Neural progenitor cell (in vitro differentiated cells): ENCODE results near the gene MAML3. TPM values are rescaled to one million over a fixed set of nuclear protein-coding genes. Genes with fewer than 3 reads are reported as not detected.

Experiments used
- DNase-seq: peaks from one replicate; pipeline ENCODE4 v3.0.0-alpha.2; 2016; ENCODE audit warnings: low spot score
- H2AFZ ChIP-seq: fragments of 200-600 bp; sonication (generic); replicated peaks from 2 replicates; pipeline ENCODE4 v1.6.1; 2016; ENCODE audit warnings: antibody characterized with exemption
- H3F3A ChIP-seq: fragments of 200-600 bp; sonication (generic); 2 replicates; pipeline ENCODE4 v1.6.1; 2016; ENCODE audit warnings: antibody characterized with exemption, low read depth
- H3K27ac ChIP-seq: fragments of 200-600 bp; sonication (generic); 2 replicates; pipeline ENCODE4 v1.5.1; 2016; ENCODE audit warnings: mild to moderate bottlenecking
- H3K27me3 ChIP-seq: fragments of 200-600 bp; sonication (generic); 2 replicates; pipeline ENCODE4 v1.6.1; 2016; ENCODE audit warnings: mild to moderate bottlenecking, moderate library complexity
- H3K36me3 ChIP-seq: fragments of 200-600 bp; sonication (generic); 2 replicates; pipeline ENCODE4 v1.5.1; 2016
- H3K4me1 ChIP-seq: fragments of 200-600 bp; sonication (generic); 2 replicates; pipeline ENCODE4 v1.6.1; 2016; ENCODE audit warnings: mixed run types
- H3K4me2 ChIP-seq: fragments of 200-600 bp; sonication (generic); 2 replicates; pipeline ENCODE4 v1.6.1; 2016
- H3K4me3 ChIP-seq: fragments of 200-600 bp; sonication (generic); 2 replicates; pipeline ENCODE4 v1.5.1; 2016
- H3K79me2 ChIP-seq: fragments of 200-600 bp; sonication (generic); 2 replicates; pipeline ENCODE4 v1.6.1; 2016; ENCODE audit warnings: low read depth
- H3K9ac ChIP-seq: fragments of 200-600 bp; sonication (generic); 2 replicates; pipeline ENCODE4 v1.6.1; 2016
- H3K9me3 ChIP-seq: fragments of 200-600 bp; sonication (generic); 2 replicates; pipeline ENCODE4 v1.5.1; 2016; ENCODE audit warnings: low read depth
- H4K20me1 ChIP-seq: fragments of 200-600 bp; sonication (generic); 2 replicates; pipeline ENCODE4 v1.6.1; 2016; ENCODE audit warnings: low read depth
- H3K27ac Mint-ChIP-seq: 3 replicates; pipeline ENCODE4 v1.8.0; 2021; ENCODE audit warnings: mixed read lengths
- H3K27me3 Mint-ChIP-seq: 2 replicates; pipeline ENCODE4 v1.8.0; 2022; ENCODE audit warnings: low read depth, mild to moderate bottlenecking, inconsistent platforms, moderate library complexity, mixed read lengths; ENCODE audit not compliant: insufficient read depth
- H3K36me3 Mint-ChIP-seq: 3 replicates; pipeline ENCODE4 v1.8.0; 2021; ENCODE audit warnings: mixed read lengths
- H3K4me1 Mint-ChIP-seq: 3 replicates; pipeline ENCODE4 v1.8.0; 2021; ENCODE audit warnings: mixed read lengths
- H3K4me3 Mint-ChIP-seq: 3 replicates; pipeline ENCODE4 v1.8.0; 2021; ENCODE audit warnings: mild to moderate bottlenecking, moderate library complexity, mixed read lengths
- H3K9me3 Mint-ChIP-seq: 3 replicates; pipeline ENCODE4 v1.8.0; 2020; ENCODE audit warnings: mixed read lengths
- CTCF ChIP-seq: fragments of 200-600 bp; sonication (generic); IDR thresholded peaks from 2 replicates; pipeline ENCODE4 v1.5.1; 2017; ENCODE audit warnings: antibody characterized with exemption, mild to moderate bottlenecking
- EZH2 ChIP-seq: fragments of 200-600 bp; sonication (generic); IDR thresholded peaks from 2 replicates; pipeline ENCODE4 v1.6.1; 2017; ENCODE audit warnings: antibody characterized with exemption, mild to moderate bottlenecking, moderate library complexity
- EZH2phosphoT487 ChIP-seq: fragments of 200-600 bp; sonication (generic); IDR thresholded peaks from 2 replicates; pipeline ENCODE4 v1.6.1; 2017; ENCODE audit warnings: antibody characterized with exemption
- total RNA-seq: library from RNA; depleted of rRNA; stranded (reverse); fragments of >200 nt; gene quantifications from 2 replicates; pipeline ENCODE4 v1.2.3, GENCODE V29; 2015; ENCODE audit warnings: low replicate concordance

Gene MAML3
- total RNA-seq, 1 donor from 2014 or later = 14.4 TPM

- peaks cover 12% of the 10 kb centered on the region for H3F3A ChIP-seq
- peaks cover under 1% of the 10 kb centered on the region for H3K27me3 Mint-ChIP-seq
- peaks cover 35% of the 10 kb centered on the region for H3K4me1 Mint-ChIP-seq
- no peak overlapping the region for H3K27ac ChIP-seq
- no peak overlapping the region for H3K4me2 ChIP-seq
- H3K27me3 ChIP-seq = no peaks in the 10 kb centered on the region
- peaks cover 2% of the 10 kb centered on the region for H3K36me3 Mint-ChIP-seq
- H3K9me3 Mint-ChIP-seq = no peaks in the 10 kb centered on the region
- H3K4me1 ChIP-seq = peaks cover 11% of the 10 kb centered on the region
- H3K27ac Mint-ChIP-seq = no peak overlapping the region
- TF ChIP-seq EZH2phosphoT487 (no peak), EZH2 (no peak), CTCF (no peak)
- no peaks in the 10 kb centered on the region for H3K9me3 ChIP-seq
- H4K20me1 ChIP-seq = peaks cover 26% of the 10 kb centered on the region
- no peak overlapping the region for H3K9ac ChIP-seq
- no peaks in the 10 kb centered on the region for H3K36me3 ChIP-seq
- H3K79me2 ChIP-seq = no peaks in the 10 kb centered on the region
- H3K4me3 Mint-ChIP-seq = no peak overlapping the region
- no peak for DNase-seq
- no peak overlapping the region for H2AFZ ChIP-seq
- H3K4me3 ChIP-seq = no peak overlapping the region
Observed at GRCh38 chr4:140113653-140114052, 40.3 kb downstream of the MAML3 start.

GRCh38 chr4:140112576-140112975, 41.4 kb downstream of the MAML3 start:
- H3K9me3 ChIP-seq = no peaks in the 10 kb centered on the region
- no peaks in the 10 kb centered on the region for H3K79me2 ChIP-seq
- peaks cover 12% of the 10 kb centered on the region for H3F3A ChIP-seq
- Mint-ChIP-seq H3K9me3 (no peaks in the 10 kb centered on the region), H3K27me3 (peaks cover 4% of the 10 kb centered on the region), H3K4me1 (peaks cover 43% of the 10 kb centered on the region), H3K27ac (no peak overlapping the region), H3K4me3 (no peak overlapping the region), H3K36me3 (peaks cover 2% of the 10 kb centered on the region)
- peaks cover 26% of the 10 kb centered on the region for H4K20me1 ChIP-seq
- no peak overlapping the region for H3K4me2 ChIP-seq
- H3K4me3 ChIP-seq = no peak overlapping the region
- H3K4me1 ChIP-seq = peaks cover 11% of the 10 kb centered on the region
- TF ChIP-seq EZH2phosphoT487 (no peak), CTCF (no peak), EZH2 (no peak)
- no peak overlapping the region for H2AFZ ChIP-seq
- no peak overlapping the region for H3K27ac ChIP-seq
- no peak overlapping the region for H3K9ac ChIP-seq
- H3K27me3 ChIP-seq = no peaks in the 10 kb centered on the region
- DNase-seq = no peak
- H3K36me3 ChIP-seq = no peaks in the 10 kb centered on the region

- Histone ChIP-seq H4K20me1 (peaks cover 36% of the 10 kb centered on the region), H3K4me1 (peaks cover 11% of the 10 kb centered on the region), H3F3A (peaks cover 2% of the 10 kb centered on the region), H3K9ac (no peak overlapping the region), H3K79me2 (no peaks in the 10 kb centered on the region), H3K9me3 (no peaks in the 10 kb centered on the region), H3K4me3 (no peak overlapping the region), H3K27ac (no peak overlapping the region), H3K36me3 (no peaks in the 10 kb centered on the region), H3K4me2 (no peak overlapping the region), H2AFZ (no peak overlapping the region), H3K27me3 (no peaks in the 10 kb centered on the region)
- H3K4me1 Mint-ChIP-seq = peaks cover 37% of the 10 kb centered on the region
- peaks cover 2% of the 10 kb centered on the region for H3K36me3 Mint-ChIP-seq
- TF ChIP-seq EZH2 (no peak), CTCF (no peak), EZH2phosphoT487 (no peak)
- H3K9me3 Mint-ChIP-seq = no peaks in the 10 kb centered on the region
- H3K27me3 Mint-ChIP-seq = peaks cover 4% of the 10 kb centered on the region
- DNase-seq = no peak
- H3K4me3 Mint-ChIP-seq = no peak overlapping the region
- H3K27ac Mint-ChIP-seq = no peak overlapping the region
Observed at GRCh38 chr4:140111256-140111655, 42.7 kb downstream of the MAML3 start.
